Amygdala (tissue), 56 donors: Measurements from ENCODE around the gene FHL2.
"Not testable (repeated sequence)": the region's sequence is repeated elsewhere in the genome, so short reads cannot be mapped to it uniquely, and the experiment has no call there.

Source experiments
- DNase-seq, 56 donors: peaks; one replicate each; lab custom pipeline; 2025; lab: John Stamatoyannopoulos, UW

FHL2 gene

DNA sequence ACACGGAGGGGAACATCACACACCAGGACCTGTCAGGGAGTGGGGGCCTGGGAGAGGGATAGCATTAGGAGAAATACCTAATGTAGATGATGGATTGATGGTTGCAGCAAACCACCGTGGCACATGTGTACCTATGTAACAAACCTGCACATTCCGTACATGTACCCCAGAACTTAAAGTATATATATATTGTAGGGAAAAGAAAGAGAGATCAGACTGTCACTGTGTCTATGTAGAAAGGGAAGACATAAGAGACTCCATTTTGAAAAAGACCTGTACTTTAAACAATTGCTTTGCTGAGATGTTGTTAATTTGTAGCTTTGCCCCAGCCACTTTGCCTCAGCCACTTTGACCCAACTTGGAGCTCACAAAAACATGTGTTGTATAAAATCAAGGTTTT lies 26.0 kb upstream of the FHL2 start:
- not testable (repeated sequence) for DNase-seq

GRCh38 chr2:105422801-105423200 lies 23.9 kb upstream of the FHL2 start:
- no peak for DNase-seq

GRCh38 chr2:105421053-105421452 lies 22.2 kb upstream of the FHL2 start:
- DNase-seq = no peak

DNA sequence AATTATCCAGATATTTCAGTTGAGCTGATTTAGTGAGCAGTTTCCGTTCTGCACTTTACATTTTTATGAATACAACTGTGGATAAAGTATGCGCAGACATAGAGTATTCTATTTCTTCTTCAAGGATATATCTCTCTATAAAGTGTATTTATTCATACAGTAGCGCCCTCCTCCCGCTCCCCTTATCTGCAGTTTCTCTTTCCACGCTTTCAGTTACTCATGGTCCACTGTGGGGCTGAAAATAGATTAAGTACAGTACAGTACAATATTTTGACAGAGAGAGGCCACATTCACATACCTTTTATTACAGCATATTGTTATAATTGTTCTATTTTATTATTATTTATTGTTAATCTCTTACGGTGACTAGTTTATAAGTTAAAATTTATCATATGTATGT lies 19.7 kb upstream of the FHL2 start:
- no peak for DNase-seq

DNA sequence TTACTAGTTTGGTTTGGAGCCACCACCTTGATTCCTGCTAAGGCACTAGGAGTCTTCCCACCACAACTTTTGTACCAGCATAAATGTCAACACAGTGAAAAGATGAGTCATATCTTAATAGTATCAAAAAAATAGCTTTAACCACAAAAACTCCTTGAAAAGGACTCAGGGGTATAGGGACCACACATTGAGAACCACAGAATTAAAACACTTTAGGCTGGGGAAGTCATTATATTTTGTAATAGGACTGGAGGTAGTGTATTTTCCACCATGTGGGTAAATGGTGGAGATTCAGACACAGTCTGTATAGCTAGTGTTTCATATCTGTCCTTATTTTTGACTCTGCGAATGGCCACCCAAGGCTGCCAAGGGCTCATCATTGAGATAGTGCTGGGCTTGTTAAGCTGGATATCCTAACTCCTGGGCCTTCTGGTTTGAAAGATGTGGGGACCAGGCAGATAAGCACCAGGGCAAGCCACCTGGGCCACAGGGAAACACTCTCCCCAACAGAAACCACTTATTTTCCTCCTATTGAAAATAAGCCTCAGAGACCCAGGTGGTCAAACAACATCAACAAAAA lies 19.1 kb upstream of the FHL2 start:
- no peak for DNase-seq

DNA sequence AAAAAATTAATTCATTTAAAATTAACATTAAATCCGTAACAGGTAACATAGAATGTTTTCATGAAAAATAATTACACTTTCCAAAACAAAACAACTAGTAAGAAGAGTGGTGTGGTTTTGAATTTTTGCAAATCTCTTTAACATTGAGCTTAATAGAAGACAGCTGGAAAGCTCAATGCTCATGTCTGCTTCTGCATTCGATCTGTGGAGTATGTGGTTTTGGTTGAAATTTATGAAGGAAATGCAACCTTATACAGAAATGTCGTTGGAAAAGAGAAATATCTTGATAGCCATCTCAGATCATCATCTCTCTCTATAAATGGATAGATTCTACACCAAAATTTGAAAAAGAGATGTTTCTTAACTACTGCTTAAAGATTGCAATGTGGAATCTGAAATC lies 17.3 kb upstream of the FHL2 start:
- no peak for DNase-seq

GRCh38 chr2:105415007-105415406 lies 16.2 kb upstream of the FHL2 start:
- DNase-seq = no peak

- DNase-seq = no peak
These were observed 14.4 kb upstream of the FHL2 start for GRCh38 chr2:105413206-105413605.

GRCh38 chr2:105412584-105412983 lies 13.7 kb upstream of the FHL2 start:
- no peak for DNase-seq

GRCh38 chr2:105411720-105412407 lies 13.0 kb upstream of the FHL2 start:
- no peak for DNase-seq

DNA sequence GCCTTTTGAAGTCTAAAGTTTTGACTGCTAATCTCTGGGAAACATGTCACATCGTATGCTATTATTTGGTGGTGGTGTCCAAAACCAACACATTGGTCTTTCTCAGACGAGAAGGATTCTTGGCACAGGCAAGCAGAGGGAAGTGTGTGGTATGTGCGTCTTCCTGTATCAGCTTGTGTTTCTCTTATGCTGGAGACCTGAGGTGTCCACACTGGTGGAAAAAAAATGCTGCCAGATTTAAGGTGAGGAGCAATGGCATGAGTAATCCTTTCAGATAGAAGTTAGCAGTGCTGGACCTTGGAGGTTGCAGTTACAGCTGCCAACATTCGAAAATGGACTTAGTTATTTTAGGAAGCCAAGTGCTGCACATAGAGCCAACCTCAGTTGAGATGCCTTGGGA lies 11.7 kb upstream of the FHL2 start:
- no peak for DNase-seq

- DNase-seq = peak in 41 of 56 donors; percentile 12 to 77 (median 33)
These were observed 10.9 kb upstream of the FHL2 start for GRCh38 chr2:105409717-105410116.

DNA sequence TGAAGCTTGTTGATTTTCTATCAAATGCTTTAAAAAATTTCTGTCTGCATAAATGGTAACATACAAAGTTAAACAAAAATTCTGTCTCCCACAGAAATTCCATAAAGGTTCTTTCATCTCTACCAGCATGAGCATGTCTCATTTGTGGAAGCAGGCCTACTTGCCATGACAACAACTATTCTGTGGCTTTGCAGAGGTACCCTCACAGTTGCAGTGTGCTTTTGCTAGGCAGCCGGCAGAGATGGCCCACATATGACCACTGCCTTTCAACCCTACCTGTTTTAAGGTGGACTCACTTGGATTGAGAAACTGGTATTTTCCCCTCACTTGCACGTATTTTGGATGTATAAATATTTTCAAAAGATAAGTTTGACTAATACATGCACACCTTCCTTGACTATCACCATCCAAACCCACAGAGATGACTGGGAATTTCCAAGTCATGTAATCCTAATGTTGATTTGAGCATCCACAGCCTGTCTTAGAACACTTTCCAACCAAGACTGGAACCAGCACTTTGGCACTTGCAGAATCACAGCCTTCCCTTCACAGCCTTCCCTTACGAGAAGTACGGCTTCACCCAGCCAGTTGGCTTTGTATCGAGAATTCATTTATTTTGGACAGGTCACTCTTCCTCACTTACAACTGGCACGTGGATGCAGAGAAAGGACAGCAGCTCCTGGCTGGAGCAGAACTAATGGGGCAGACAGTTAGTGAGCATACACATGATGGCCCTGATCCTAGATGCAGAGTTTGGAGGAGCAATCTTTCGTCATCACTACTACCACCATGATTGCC lies 9.3 kb upstream of the FHL2 start:
- no peak for DNase-seq

GRCh38 chr2:105406221-105406620 lies 7.4 kb upstream of the FHL2 start:
- DNase-seq = no peak

- DNase-seq = no peak
These were observed 6.4 kb upstream of the FHL2 start for GRCh38 chr2:105405291-105405690.

DNA sequence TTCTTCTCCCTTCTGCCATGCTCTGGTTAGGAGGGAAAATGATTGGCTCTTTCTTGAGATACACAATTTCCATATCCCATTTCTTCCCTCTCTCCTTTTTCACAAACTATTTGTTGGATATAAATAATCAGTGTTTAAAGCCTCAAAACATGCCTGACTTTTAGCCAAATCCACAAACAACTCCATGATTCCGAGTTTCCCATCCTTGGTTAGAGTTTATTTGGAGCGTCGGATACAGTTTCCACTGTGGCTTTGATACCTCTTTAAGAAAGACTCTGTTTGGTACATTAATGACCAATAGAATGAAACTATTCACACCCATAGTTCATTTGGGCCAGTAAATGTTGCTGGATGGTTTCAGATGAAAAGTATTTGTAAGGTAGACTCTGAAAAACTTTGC lies 5.9 kb upstream of the FHL2 start:
- DNase-seq = no peak

DNA sequence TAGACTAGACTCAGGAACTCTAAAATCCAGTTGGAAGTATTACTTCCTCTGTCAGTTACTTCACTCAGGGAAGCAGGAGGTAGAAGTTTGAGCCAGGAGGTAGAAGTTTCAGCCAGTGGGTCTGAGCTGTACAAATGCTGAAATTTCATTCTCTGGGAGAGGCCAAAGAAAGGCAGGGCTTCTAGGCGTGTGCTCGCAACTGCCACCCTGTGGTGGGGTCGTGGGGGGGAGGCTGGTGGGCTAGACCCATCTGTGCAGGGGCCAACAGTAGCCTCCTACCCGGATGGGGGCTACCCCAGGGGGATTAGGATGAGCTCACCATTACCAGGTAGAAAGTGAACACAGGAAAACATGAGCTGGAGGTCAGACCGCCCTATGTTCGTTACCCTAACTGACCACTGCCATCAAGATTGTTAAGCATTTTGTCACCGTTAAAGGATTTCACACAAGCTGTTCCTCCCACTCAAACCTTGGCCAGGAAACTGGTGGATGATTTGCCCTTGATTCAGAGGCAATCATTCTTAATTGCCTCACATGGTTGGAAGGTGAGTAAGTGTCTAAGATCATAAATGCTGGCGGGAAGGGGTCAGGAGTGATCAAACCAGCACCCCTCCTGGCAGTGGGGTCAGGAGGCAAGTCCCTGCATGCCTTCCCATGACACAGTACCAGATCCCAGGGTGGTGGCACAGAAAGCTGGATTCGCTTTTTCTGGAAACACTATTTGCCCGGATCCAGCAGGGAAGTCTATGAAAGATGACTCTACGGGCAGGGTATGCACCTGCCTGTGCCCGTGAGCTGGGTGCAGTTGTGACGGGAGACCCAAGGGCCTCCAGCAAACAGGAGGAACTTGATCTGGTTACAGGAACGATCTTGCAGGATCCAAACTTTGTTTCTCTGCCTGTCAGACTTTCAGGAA lies 5.2 kb upstream of the FHL2 start:
- no peak for DNase-seq

GRCh38 chr2:105403241-105403782 lies 4.5 kb upstream of the FHL2 start:
- DNase-seq = no peak

DNA sequence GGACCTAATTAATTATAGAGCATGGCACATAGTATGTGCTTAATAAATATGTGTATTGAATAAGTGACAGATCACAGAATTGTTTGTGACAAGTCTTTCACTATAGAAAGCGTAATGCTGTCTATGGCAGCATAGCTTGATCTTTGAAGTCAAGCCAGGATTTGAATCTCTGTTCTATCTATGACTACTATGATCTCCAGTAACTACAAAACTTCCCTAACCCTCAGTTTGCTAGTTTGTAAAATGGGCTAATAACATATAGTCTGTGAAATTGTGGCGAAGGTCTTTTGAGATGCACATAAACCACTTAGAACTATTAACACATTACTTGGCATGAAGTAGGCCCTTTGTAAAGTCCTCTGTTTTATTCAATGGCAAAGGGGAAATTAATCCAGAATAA lies 4.0 kb upstream of the FHL2 start:
- no peak for DNase-seq

- no peak for DNase-seq
These were observed 3.0 kb upstream of the FHL2 start for GRCh38 chr2:105401867-105402266.

GRCh38 chr2:105400138-105400540 lies 1.3 kb upstream of the FHL2 start:
- no peak for DNase-seq
